GM06990 (cell line): Measurements from ENCODE around the gene ZBTB7C.

Source experiments
- DNase-seq: peaks from one replicate; pipeline ENCODE4 v3.0.0-alpha.2; 2011; ENCODE audit not compliant: insufficient read length; ENCODE audit errors: extremely low read depth
- H3K27me3 ChIP-seq: replicated peaks from 2 replicates; pipeline ENCODE4 v1.6.0; 2011; ENCODE audit warnings: low read length; ENCODE audit not compliant: control insufficient read depth, insufficient read depth
- H3K36me3 ChIP-seq: 2 replicates; pipeline ENCODE4 v1.5.1; 2011; ENCODE audit warnings: low read length; ENCODE audit not compliant: control insufficient read depth, insufficient read depth
- H3K4me3 ChIP-seq: replicated peaks from 2 replicates; pipeline ENCODE4 v1.5.1; 2011; ENCODE audit warnings: low read depth, mild to moderate bottlenecking, control low read depth, low read length
- CTCF ChIP-seq: IDR thresholded peaks from 2 replicates; pipeline ENCODE4 v1.5.1; 2011; ENCODE audit warnings: low read length, control low read depth, mild to moderate bottlenecking, inconsistent platforms; ENCODE audit not compliant: insufficient read depth, poor library complexity, severe bottlenecking

Gene ZBTB7C

GRCh38 chr18:48142353-48142752, 266.8 kb downstream of the ZBTB7C start:
- no peak for TF ChIP-seq CTCF
- no peaks in the 10 kb centered on the region; the same call in none of the 2 replicates for H3K27me3 ChIP-seq
- H3K4me3 ChIP-seq = no peak overlapping the region
- no peaks in the 10 kb centered on the region for H3K36me3 ChIP-seq
- DNase-seq = no peak

- H3K4me3 ChIP-seq = no peak overlapping the region
- no peaks in the 10 kb centered on the region for H3K36me3 ChIP-seq
- no peak for TF ChIP-seq CTCF
- no peaks in the 10 kb centered on the region; the same call in none of the 2 replicates for H3K27me3 ChIP-seq
- DNase-seq = no peak
Observed at GRCh38 chr18:48140731-48141130, 268.5 kb downstream of the ZBTB7C start.

- H3K36me3 ChIP-seq = no peaks in the 10 kb centered on the region
- no peak for DNase-seq
- no peaks in the 10 kb centered on the region; the same call in none of the 2 replicates for H3K27me3 ChIP-seq
- no peak for TF ChIP-seq CTCF
- H3K4me3 ChIP-seq = no peak overlapping the region
Observed at GRCh38 chr18:48139431-48140347, 269.5 kb downstream of the ZBTB7C start.

- Histone ChIP-seq H3K27me3 (no peaks in the 10 kb centered on the region; the same call in none of the 2 replicates), H3K36me3 (no peaks in the 10 kb centered on the region), H3K4me3 (no peak overlapping the region)
- no peak for TF ChIP-seq CTCF
- no peak for DNase-seq
Observed at GRCh38 chr18:48138660-48139430, 270.3 kb downstream of the ZBTB7C start.

- no peaks in the 10 kb centered on the region; the same call in none of the 2 replicates for H3K27me3 ChIP-seq
- no peak for TF ChIP-seq CTCF
Observed at GRCh38 chr18:48138210-48138609, 271.0 kb downstream of the ZBTB7C start.

More at GRCh38 chr18:48138210-48138609, 271.0 kb downstream of the ZBTB7C start:
- no peak for DNase-seq
- Histone ChIP-seq H3K36me3 (no peaks in the 10 kb centered on the region), H3K4me3 (no peak overlapping the region)
